GM12878 (cell line): ENCODE data around the gene GBX1. TPM values are rescaled to one million over a fixed set of nuclear protein-coding genes. Genes with fewer than 3 reads are reported as not detected.

Experiments
- ATAC-seq: fragments of 200-7000 bp; cut with Tn5 transposase; 3 replicates; pipeline ENCODE4 v1.9.1; 2020; ENCODE audit warnings: mild to moderate bottlenecking, moderate library complexity
- BruUV-seq: library from RNA; stranded (reverse); fragments of 400-500 nt; replicated peaks from 2 replicates; lab custom pipeline; 2021; lab: Mats Ljungman, UMichigan
- CTCF ChIA-PET: fragments of 300-600 bp; sonication (Branson Sonifier 250); formaldehyde crosslinking; extraction: SDS; loops from one replicate; lab custom pipeline; 2021; ENCODE audit warnings: inconsistent platforms; lab: Yijun Ruan, JAX
- POLR2A ChIA-PET: fragments of 350-600 bp; formaldehyde crosslinking; extraction: SDS; loops from one replicate; lab custom pipeline; 2021; ENCODE audit warnings: inconsistent platforms; lab: Charles Lee
- RAD21 ChIA-PET: fragments of 300-600 bp; sonication (Branson Sonifier 250); formaldehyde crosslinking; loops from one replicate; lab custom pipeline; 2023; ENCODE audit warnings: antibody characterized with exemption; ENCODE audit not compliant: unreplicated experiment; lab: Charles Lee
- SMC1A ChIA-PET: fragments of 300-600 bp; sonication (Branson Sonifier 250); formaldehyde crosslinking; loops from one replicate; lab custom pipeline; 2023; ENCODE audit not compliant: unreplicated experiment, uncharacterized antibody; lab: Charles Lee
- DNase-seq: peaks from one replicate; pipeline ENCODE4 v3.0.0-alpha.2; 2011; ENCODE audit warnings: low read depth, low spot score
- FAIRE-seq: peaks from 3 replicates; lab custom pipeline; 2011; peaks lifted over from hg19 to GRCh38; lab: Jason Lieb, UNC
- H2AFZ ChIP-seq: 2 replicates; pipeline ENCODE4 v1.6.0; 2011; ENCODE audit warnings: low read depth, low read length, control low read depth; ENCODE audit not compliant: control insufficient read depth
- H3K27ac ChIP-seq: 2 replicates; pipeline ENCODE4 v1.5.1; 2011; ENCODE audit warnings: control low read depth; ENCODE audit not compliant: control insufficient read depth, insufficient read depth
- H3K27me3 ChIP-seq, 2 experiments: replicated peaks in 1 of 2; 2 replicates each; pipeline versions ENCODE4 v1.6.0 to v1.6.1; 2011; ENCODE audit warnings: low read length in 1 of 2; ENCODE audit not compliant: control insufficient read depth in 2 of 2, insufficient read depth in 2 of 2
- H3K36me3 ChIP-seq, 2 experiments: 2 replicates each; pipeline ENCODE4 v1.5.1; 2011; ENCODE audit warnings: low read length in 1 of 2; ENCODE audit not compliant: control insufficient read depth in 2 of 2, insufficient read depth in 2 of 2
- H3K4me1 ChIP-seq: 2 replicates; pipeline ENCODE4 v1.6.1; 2011; ENCODE audit warnings: mild to moderate bottlenecking, low read length, moderate library complexity, mixed read lengths; ENCODE audit not compliant: control insufficient read depth, insufficient read depth
- H3K4me2 ChIP-seq: 2 replicates; pipeline ENCODE4 v1.6.0; 2011; ENCODE audit warnings: control low read depth; ENCODE audit not compliant: control insufficient read depth, insufficient read depth
- H3K4me3 ChIP-seq: fragments of 200-600 bp; sonication (generic); 2 replicates; pipeline ENCODE4 v1.5.1; 2016
- H3K79me2 ChIP-seq: 2 replicates; pipeline ENCODE4 v1.6.0; 2011; ENCODE audit warnings: low read length; ENCODE audit not compliant: control insufficient read depth, insufficient read depth
- H3K9ac ChIP-seq: 2 replicates; pipeline ENCODE4 v1.8.0; 2011; ENCODE audit warnings: low read length, control low read depth, mixed read lengths; ENCODE audit not compliant: control insufficient read depth, insufficient read depth
- H3K9me3 ChIP-seq: replicated peaks from 3 replicates; pipeline ENCODE4 v1.5.1; 2011; ENCODE audit warnings: mild to moderate bottlenecking, low read length; ENCODE audit not compliant: control insufficient read depth, insufficient read depth
- H4K20me1 ChIP-seq: 2 replicates; pipeline ENCODE4 v1.6.0; 2011; ENCODE audit not compliant: control insufficient read depth, insufficient read depth
- ATF2 ChIP-seq: IDR thresholded peaks from 2 replicates; pipeline ENCODE4 v1.6.1; 2012; ENCODE audit warnings: low read length, inconsistent platforms
- CBX5 ChIP-seq: sonication (generic); IDR thresholded peaks from 2 replicates; pipeline ENCODE4 v1.6.1; 2016; ENCODE audit warnings: low read depth, moderate library complexity, mild to moderate bottlenecking, inconsistent platforms
- CEBPB ChIP-seq, 2 experiments: fragments of 150-350 bp in 1 of 2; IDR thresholded peaks; 2 replicates each; pipeline ENCODE4 v1.6.1; 2012 to 2014; ENCODE audit warnings: low read depth in 2 of 2, low read length in 2 of 2, borderline replicate concordance in 1 of 2, inconsistent platforms in 1 of 2
- CHD1 ChIP-seq: IDR thresholded peaks from 2 replicates; pipeline ENCODE4 v1.6.1; 2012; ENCODE audit warnings: low read depth, low read length, improper control_type of control experiment
- CHD4 ChIP-seq: fragments of 200-600 bp; sonication (generic); IDR thresholded peaks from 2 replicates; pipeline ENCODE4 v1.6.1; 2016; ENCODE audit warnings: mild to moderate bottlenecking
- CREB1 ChIP-seq: IDR thresholded peaks from 2 replicates; pipeline ENCODE4 v1.6.1; 2012; ENCODE audit warnings: low read depth, mild to moderate bottlenecking, inconsistent platforms
- EED ChIP-seq: sonication (generic); IDR thresholded peaks from 2 replicates; pipeline ENCODE4 v1.6.1; 2016; ENCODE audit warnings: antibody characterized with exemption, low read depth
- KLF5 ChIP-seq: fragments of 450-650 bp; IDR thresholded peaks from 2 replicates; pipeline ENCODE4 v1.6.1; 2014; ENCODE audit warnings: mild to moderate bottlenecking; ENCODE audit not compliant: partially characterized antibody
- NR2C2 ChIP-seq: IDR thresholded peaks from 2 replicates; pipeline ENCODE4 v1.6.1; 2011; ENCODE audit warnings: borderline replicate concordance, low read depth; ENCODE audit not compliant: control insufficient read depth, insufficient read length
- RB1 ChIP-seq: fragments of 450-650 bp; formaldehyde crosslinking; IDR thresholded peaks from 2 replicates; pipeline ENCODE4 v1.6.1; 2017; ENCODE audit warnings: mild to moderate bottlenecking, borderline replicate concordance
- RFX5 ChIP-seq: IDR thresholded peaks from 2 replicates; pipeline ENCODE4 v1.6.1; 2011; ENCODE audit warnings: low read depth, low read length, improper control_type of control experiment
- SP1 ChIP-seq: IDR thresholded peaks from one replicate; pipeline ENCODE4 v1.6.1; 2011; ENCODE audit warnings: low read depth, low read length
- SRF ChIP-seq, 2 experiments: IDR thresholded peaks; 2 replicates each; pipeline ENCODE4 v1.6.1; 2011; ENCODE audit warnings: low read depth in 2 of 2, low read length in 2 of 2, mild to moderate bottlenecking in 1 of 2, moderate library complexity in 1 of 2
- YBX1 ChIP-seq: fragments of 450-650 bp; IDR thresholded peaks from 2 replicates; pipeline ENCODE4 v1.6.1; 2016; ENCODE audit warnings: antibody characterized with exemption
- ZNF217 ChIP-seq: fragments of 450-650 bp; IDR thresholded peaks from 2 replicates; pipeline ENCODE4 v1.6.1; 2017; ENCODE audit warnings: antibody characterized with exemption, mild to moderate bottlenecking
- ZNF622 ChIP-seq: fragments of 450-650 bp; IDR thresholded peaks from 2 replicates; pipeline ENCODE4 v1.6.1; 2017; ENCODE audit warnings: mild to moderate bottlenecking, inconsistent platforms
- WGBS: methylation state at CpG from one replicate; pipeline ENCODE4 v1.1.6; 2016; ENCODE audit warnings: low lambda C conversion rate; ENCODE audit not compliant: insufficient replicate concordance, insufficient coverage; ENCODE audit errors: missing lambda C conversion rate; 5-methylcytosine and 5-hydroxymethylcytosine counted together
- in situ Hi-C: fragments of 300-500 bp; cut with MboI; formaldehyde crosslinking; loops from 9 replicates; pipeline ENCODE4 v1.14.3; 2018; ENCODE audit warnings: mixed read lengths
- intact Hi-C: fragments of 100-400 bp; cut with micrococcal nuclease; formaldehyde crosslinking; loops from one replicate; pipeline ENCODE4 v1.14.2; 2022; ENCODE audit not compliant: unreplicated experiment
- polyA plus RNA-seq, 11 experiments: library from polyadenylated mRNA; depleted of rRNA in 4 of 11; unstranded in 6 of 11; stranded (reverse) in 5 of 11; fragments of >200 nt; fragmentation: Nextera tagmentation in 4 of 11; fragmentation: Illumina TruSeq in 1 of 11; extraction: Ambion mirVana in 4 of 11; extraction: Trizol in 1 of 11; gene quantifications; 1 replicate in 1 of 11; 2 replicates in 10 of 11; pipeline versions ENCODE4 v1.2.1 to v1.2.3, GENCODE V29; 2011 to 2016; ENCODE audit warnings: inconsistent platforms in 2 of 11, missing spikeins in 2 of 11, low read depth in 1 of 11
- total RNA-seq, 4 experiments: library from RNA; depleted of rRNA in 3 of 4; stranded (reverse); fragments of >200 nt in 3 of 4; fragmentation: Illumina TruSeq in 1 of 4; extraction: Trizol in 1 of 4; gene quantifications; 2 replicates each; pipeline versions ENCODE4 v1.2.1 to v1.2.3, GENCODE V29; 2013 to 2021

Gene GBX1
- total and polyA plus RNA-seq, 10 of the 15 experiments (the other 5 are each of a cell fraction or from before 2014, with no cell fraction given) = not detected

GRCh38 chr7:151174246-151175046 is 7.0 kb upstream of the GBX1 start:
- POLR2A ChIA-PET = no interaction called here

More at GRCh38 chr7:151174246-151175046, 7.0 kb upstream of the GBX1 start:
- in situ Hi-C loops = no loop called here
- Histone ChIP-seq H3K27ac (no peak overlapping the region), H3K4me3 (no peak overlapping the region), H3K9ac (no peak overlapping the region), H3K4me1 (no peaks in the 10 kb centered on the region), H3K27me3 (peaks cover 4 to 8% of the 10 kb centered on the region in 2 experiments), H4K20me1 (no peaks in the 10 kb centered on the region), H2AFZ (no peak overlapping the region), H3K9me3 (no peaks in the 10 kb centered on the region), H3K4me2 (no peak overlapping the region), H3K79me2 (no peaks in the 10 kb centered on the region), H3K36me3 (no peaks in the 10 kb centered on the region)
- intact Hi-C loops = loop anchor here (5.0 kb wide), 1 partner anchor 68 kb away; no protein-coding TSS in a partner anchor
- 87% methylated on average over 65 of the region's 77 CpGs for whole genome bisulfite sequencing
- FAIRE-seq = no peak
- ChIA-PET CTCF (interaction anchor here (0.6 kb wide), 1 partner anchor 338 kb away, joined by 3 read pairs; no protein-coding TSS in a partner anchor), RAD21 (no interaction called here), SMC1A (no interaction called here)
- DNase-seq = no peak
- TF ChIP-seq ZNF217 = no peak
- TF ChIP-seq CBX5 = no peak
- TF ChIP-seq CHD1 = no peak
- TF ChIP-seq CREB1 = peak; percentile 20; the same call in 1 of the 2 replicates
- TF ChIP-seq EED = no peak
- peak; percentile 68; the same call in 1 of the 2 replicates for TF ChIP-seq RFX5
- TF ChIP-seq CEBPB (IDR thresholded peaks at IDR 0.05; ENCODE audit: borderline replicate concordance in 1 of 2, low read depth in 2 of 2, low read length in 2 of 2) = no peak
- no peak for TF ChIP-seq RB1
- TF ChIP-seq SP1 = no peak
- no peak for TF ChIP-seq CHD4
- TF ChIP-seq ATF2 = no peak
- TF ChIP-seq SRF (IDR thresholded peaks at IDR 0.05; ENCODE audit: low read depth in 2 of 2, low read length in 2 of 2) = peak in 1 of 2 experiments; percentile 9; a peak in 1 of 4 replicates
- TF ChIP-seq NR2C2 = no peak
- TF ChIP-seq YBX1 = no peak
- TF ChIP-seq KLF5 = no peak
- TF ChIP-seq ZNF622 = no peak
- no TSS peak for BruUV-seq
- ATAC-seq = no peak
